Stimulated activated CD8-positive, alpha-beta memory T cell treated with anti-CD3 and anti-CD28 coated beads, Interleukin-4, amount 100 ng/mL, for 4 hours (primary cell): Measurements from ENCODE around the gene GPR39.

Experiments
- DNase-seq, 2 donors: peaks; one replicate each; pipeline ENCODE4 v3.0.0-alpha.2; 2020; ENCODE audit warnings: low read depth in 2 of 2, low spot score in 1 of 2

GPR39 gene

GRCh38 chr2:132597831-132598230 lies 181.2 kb downstream of the GPR39 start:
- DNase-seq: no peak

- no peak for DNase-seq
Observed at GRCh38 chr2:132598536-132598935, 181.9 kb downstream of the GPR39 start.

DNA sequence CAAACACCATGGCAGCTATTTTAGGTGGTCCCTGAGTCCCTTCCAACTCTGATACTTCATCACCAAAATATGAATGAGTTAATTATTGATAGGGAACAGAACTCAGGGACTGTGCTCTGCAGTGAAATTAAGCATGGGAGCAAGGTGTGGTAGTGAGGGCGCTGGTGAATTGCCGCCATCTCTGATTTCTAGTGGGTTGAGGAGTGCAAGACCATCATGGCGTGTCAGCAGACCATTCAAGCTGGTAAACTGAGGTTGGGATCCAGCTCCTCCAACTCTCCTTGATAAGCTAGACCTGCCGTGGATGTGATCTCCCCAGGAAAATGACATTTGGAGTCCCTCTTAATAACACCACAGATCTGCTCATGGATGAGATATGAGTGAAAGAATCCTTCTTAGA lies 183.0 kb downstream of the GPR39 start:
- DNase-seq: no peak

GRCh38 chr2:132604561-132604960 lies 188.0 kb downstream of the GPR39 start:
- no peak for DNase-seq

DNA sequence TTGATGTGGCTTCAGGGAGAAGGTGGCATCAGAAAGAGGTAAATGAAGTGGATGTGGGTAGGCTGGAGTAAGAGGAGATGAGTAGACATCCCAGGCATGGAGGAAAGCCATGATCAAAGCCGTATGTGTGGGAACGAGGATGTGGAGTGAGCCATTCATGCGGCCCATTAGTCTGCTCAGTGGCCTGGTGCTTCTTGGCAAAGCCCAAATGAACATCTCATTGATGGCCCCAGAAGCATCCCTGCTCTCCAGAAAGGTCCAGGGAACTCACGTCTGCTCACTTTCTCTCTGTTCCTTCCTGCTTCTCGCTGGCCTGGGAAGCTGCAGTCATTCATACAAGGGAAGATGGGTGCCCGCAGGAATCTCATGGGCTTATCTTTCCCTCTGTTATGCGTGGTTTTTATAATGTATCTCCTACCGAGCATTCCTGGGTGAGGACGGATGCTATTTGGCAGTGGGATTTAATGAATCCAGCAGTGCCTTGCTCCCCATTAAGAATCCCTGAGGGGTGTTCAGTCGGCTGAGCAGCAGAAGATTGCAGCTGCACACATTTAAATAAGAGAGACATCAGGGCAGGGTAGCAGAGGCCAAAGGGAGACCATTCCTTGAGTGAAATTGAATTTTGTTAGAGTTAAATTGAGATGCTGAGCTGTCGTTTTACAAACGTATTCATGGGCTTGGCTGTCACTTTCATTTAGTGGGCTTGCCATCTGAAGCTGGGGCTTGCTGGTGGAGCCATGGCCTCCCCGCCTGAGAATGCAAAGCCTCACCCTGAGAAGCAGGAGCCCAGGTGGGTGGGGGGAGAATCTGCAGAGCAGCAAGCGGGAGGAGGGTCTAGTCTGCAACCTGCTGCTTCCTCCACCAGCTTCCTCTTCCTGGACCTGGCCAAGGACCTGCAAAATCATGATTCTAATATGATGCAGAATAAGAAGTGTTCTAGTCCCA lies 188.9 kb downstream of the GPR39 start:
- no peak for DNase-seq

- no peak for DNase-seq
Observed at GRCh38 chr2:132606649-132607048, 190.0 kb downstream of the GPR39 start.

GRCh38 chr2:132607426-132608090 lies 191.0 kb downstream of the GPR39 start:
- no peak for DNase-seq

GRCh38 chr2:132608311-132608710 lies 191.7 kb downstream of the GPR39 start:
- no peak for DNase-seq

- DNase-seq: no peak
Observed at GRCh38 chr2:132609101-132609890, 192.7 kb downstream of the GPR39 start.

GRCh38 chr2:132611719-132612118 lies 195.1 kb downstream of the GPR39 start:
- no peak for DNase-seq

DNA sequence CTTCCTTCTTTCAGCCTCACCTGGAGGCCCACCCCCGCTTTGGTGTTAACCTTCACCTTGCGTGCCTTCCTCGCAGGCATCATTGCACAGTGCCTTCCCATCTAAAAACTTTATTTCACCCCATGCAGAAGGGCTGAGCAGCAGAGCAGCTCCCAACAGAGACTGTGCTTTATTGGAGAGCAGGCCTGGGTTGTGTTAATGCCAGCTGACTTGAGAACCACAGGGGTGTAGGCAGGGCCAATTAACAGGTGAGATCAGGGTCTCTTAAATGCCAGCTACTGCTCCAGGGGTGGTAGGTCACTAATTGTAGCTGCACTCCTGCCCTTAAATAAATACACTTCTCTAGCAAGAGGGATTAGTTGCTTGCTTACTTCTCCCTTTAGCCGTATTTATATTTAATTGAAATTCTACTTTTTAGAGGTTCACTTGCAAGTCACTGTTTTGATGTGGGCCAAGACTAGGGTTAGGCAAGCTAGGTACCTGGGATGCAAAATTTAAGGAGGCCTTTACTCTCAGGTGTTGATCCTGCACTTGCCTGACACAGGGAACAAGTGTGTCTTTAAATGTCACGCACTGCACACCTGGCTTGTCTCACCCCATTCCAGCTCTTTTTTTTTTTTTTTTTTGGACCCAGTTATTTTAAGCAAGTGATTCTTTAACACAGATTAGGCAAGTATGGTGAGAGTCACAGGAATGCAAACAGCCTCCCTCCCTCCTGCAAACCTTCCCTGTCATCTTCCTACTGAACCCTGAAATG lies 198.9 kb downstream of the GPR39 start:
- DNase-seq: no peak

GRCh38 chr2:132617989-132618388 lies 201.4 kb downstream of the GPR39 start:
- DNase-seq: no peak

GRCh38 chr2:132618734-132619133 lies 202.1 kb downstream of the GPR39 start:
- no peak for DNase-seq

- no peak for DNase-seq
Observed at GRCh38 chr2:132620115-132620514, 203.5 kb downstream of the GPR39 start.

DNA sequence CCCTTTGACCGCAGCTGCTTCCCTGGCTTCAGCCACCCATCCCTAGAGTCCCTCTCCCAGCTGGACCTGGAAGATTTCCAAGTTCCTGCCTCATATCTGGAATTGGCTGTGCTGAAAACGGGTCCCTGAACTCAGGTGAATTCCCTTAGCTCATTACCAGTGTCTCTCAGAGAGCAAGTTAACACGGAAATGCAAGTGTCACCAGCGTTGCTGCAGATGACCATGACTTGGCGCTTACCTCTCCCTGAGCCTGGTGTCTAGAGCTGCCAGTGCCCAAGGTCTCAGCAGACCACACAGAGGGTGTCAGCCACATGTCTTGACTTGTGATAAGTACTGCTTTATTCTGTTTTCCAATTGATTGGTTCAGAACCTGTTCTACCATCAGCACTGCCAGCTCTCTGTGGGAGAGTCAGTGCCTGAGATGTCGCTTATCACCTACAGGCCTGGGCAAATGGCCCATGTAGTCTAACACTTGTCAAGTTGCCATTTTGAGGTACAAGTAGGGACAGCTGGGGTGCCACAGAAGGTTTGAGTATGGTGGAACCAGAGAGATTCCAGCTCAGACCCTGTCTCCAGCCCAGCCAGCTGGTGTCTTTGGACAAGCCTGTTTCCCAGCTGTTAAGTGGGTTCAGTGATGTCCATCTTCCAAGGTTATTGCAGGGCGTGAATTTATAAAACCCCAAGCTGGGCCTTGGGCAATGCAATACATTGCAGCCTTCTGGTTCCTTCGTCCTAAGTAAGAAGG lies 204.7 kb downstream of the GPR39 start:
- DNase-seq: no peak

DNA sequence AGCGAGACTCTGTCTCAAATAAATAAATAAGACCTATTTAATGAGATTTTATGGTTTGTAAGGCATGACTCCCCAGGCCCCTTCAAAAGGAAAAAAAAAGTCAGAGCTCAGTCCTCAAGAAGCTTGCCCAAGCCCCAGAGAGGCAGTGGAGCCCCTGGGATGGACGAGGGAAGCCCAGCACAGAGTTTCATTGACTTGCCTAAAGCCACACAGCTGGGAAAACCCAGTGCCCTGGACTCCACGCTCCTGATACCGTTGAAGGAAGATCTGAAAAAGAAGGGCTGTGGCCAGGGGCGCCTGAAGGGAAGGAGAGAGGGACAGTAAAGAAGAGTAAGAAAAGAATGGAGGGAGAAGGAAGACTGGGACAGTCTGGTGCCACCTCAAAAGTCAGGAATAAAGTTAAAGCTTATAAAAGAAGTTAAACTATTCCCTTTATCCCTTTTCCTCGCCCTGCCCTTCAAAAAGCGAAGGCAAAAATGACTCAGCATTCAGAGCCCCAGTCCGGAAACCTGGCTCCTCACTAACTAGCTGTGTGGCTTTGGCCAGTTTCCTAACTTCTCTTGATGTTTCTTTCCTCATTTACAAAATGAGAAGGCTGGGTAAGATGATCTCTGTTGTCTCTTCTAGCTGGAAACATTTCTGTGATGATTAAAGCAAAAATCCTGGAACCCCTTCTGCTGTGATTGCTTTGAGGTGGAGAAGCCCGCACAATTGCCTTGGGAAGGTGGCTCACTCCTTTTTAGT lies 206.7 kb downstream of the GPR39 start:
- no peak for DNase-seq

- DNase-seq: no peak
Observed at GRCh38 chr2:132627536-132627935, 210.9 kb downstream of the GPR39 start.

DNA sequence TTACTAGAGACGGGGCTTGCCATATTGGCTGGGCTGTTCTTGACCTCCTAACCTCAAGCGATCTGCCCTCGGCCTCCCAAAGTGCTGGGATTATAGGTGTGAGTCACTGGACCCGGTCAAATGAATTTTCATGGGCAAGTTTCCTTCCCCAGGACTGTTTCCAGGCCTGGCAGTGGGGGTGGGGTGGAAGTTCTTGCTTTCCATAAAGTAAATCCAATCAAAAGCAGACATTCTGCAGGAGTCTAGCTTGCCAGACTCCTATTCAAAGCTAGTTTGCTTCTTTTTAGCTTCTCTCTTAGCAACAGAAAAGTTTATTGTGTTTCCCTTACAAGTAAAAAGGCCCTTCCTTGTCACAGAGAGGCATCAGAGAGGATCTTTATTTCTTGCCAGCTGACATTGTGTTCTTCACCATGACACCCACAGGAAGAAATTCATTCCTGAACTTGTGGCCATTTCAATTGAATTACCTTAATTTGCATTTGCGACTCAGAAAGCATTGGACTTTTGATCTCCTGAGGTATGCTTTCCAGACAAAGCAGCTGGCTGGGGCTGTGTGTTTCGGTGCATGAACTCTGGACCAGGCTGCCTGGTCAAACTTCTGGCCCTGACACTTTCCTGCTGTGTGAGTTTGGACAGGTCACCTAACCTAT lies 215.5 kb downstream of the GPR39 start:
- DNase-seq: no peak

- DNase-seq: no peak
Observed at GRCh38 chr2:132633635-132634034, 217.0 kb downstream of the GPR39 start.
